Measurements from ENCODE around the gene RMP24.

DNA sequence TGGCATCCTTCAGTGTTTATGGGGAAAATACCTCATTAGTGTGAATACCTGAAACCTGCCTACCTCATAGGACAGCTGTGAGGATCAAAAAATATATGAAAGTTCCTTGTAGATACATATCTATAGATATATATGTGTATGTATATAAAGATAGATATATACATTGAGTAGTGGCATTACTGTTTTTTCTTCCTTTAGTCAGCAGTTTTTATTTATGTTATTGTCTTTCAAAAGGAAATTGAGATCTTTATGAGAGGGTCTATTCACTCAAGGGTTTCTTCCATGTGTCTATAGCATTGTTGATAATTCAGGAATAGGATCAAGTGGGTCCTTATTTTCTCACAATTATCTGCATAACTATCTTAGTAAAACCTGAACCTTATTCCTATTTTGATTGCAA is 6.6 kb downstream of the RMP24 start:
- TF ChIP-seq, protein P1, sequence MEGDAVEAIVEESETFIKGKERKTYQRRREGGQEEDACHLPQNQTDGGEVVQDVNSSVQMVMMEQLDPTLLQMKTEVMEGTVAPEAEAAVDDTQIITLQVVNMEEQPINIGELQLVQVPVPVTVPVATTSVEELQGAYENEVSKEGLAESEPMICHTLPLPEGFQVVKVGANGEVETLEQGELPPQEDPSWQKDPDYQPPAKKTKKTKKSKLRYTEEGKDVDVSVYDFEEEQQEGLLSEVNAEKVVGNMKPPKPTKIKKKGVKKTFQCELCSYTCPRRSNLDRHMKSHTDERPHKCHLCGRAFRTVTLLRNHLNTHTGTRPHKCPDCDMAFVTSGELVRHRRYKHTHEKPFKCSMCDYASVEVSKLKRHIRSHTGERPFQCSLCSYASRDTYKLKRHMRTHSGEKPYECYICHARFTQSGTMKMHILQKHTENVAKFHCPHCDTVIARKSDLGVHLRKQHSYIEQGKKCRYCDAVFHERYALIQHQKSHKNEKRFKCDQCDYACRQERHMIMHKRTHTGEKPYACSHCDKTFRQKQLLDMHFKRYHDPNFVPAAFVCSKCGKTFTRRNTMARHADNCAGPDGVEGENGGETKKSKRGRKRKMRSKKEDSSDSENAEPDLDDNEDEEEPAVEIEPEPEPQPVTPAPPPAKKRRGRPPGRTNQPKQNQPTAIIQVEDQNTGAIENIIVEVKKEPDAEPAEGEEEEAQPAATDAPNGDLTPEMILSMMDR (conservative IDR thresholded peaks at IDR 0.05; ENCODE audit: low read depth in 2 of 2), result no peak
- TF ChIP-seq POLR2AphosphoS5 (IDR thresholded peaks at IDR 0.05; ENCODE audit: low read depth) (no peak), EZH2 (IDR thresholded peaks at IDR 0.05; ENCODE audit: low read depth, unreplicated experiment) (no peak), CREB1 (CRISPR knock-in tag; IDR thresholded peaks at IDR 0.05; ENCODE audit: low read depth) (no peak), EZH2phosphoT487 (IDR thresholded peaks at IDR 0.05; ENCODE audit: unreplicated experiment) (no peak), JUNB (IDR thresholded peaks at IDR 0.05; ENCODE audit: unreplicated experiment) (no peak), ZNF331 (CRISPR knock-in tag; IDR thresholded peaks at IDR 0.05; ENCODE audit: low read depth) (no peak), NANOG (IDR thresholded peaks at IDR 0.05; ENCODE audit: borderline replicate concordance) (no peak), STAT1 (IDR thresholded peaks at IDR 0.05; ENCODE audit: unreplicated experiment) (no peak), ZNF114 (CRISPR knock-in tag; IDR thresholded peaks at IDR 0.05) (no peak)
- TF ChIP-seq, protein P2, sequence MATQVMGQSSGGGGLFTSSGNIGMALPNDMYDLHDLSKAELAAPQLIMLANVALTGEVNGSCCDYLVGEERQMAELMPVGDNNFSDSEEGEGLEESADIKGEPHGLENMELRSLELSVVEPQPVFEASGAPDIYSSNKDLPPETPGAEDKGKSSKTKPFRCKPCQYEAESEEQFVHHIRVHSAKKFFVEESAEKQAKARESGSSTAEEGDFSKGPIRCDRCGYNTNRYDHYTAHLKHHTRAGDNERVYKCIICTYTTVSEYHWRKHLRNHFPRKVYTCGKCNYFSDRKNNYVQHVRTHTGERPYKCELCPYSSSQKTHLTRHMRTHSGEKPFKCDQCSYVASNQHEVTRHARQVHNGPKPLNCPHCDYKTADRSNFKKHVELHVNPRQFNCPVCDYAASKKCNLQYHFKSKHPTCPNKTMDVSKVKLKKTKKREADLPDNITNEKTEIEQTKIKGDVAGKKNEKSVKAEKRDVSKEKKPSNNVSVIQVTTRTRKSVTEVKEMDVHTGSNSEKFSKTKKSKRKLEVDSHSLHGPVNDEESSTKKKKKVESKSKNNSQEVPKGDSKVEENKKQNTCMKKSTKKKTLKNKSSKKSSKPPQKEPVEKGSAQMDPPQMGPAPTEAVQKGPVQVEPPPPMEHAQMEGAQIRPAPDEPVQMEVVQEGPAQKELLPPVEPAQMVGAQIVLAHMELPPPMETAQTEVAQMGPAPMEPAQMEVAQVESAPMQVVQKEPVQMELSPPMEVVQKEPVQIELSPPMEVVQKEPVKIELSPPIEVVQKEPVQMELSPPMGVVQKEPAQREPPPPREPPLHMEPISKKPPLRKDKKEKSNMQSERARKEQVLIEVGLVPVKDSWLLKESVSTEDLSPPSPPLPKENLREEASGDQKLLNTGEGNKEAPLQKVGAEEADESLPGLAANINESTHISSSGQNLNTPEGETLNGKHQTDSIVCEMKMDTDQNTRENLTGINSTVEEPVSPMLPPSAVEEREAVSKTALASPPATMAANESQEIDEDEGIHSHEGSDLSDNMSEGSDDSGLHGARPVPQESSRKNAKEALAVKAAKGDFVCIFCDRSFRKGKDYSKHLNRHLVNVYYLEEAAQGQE (IDR thresholded peaks at IDR 0.05; ENCODE audit: unreplicated experiment), result no peak
- TF ChIP-seq, protein P3, sequence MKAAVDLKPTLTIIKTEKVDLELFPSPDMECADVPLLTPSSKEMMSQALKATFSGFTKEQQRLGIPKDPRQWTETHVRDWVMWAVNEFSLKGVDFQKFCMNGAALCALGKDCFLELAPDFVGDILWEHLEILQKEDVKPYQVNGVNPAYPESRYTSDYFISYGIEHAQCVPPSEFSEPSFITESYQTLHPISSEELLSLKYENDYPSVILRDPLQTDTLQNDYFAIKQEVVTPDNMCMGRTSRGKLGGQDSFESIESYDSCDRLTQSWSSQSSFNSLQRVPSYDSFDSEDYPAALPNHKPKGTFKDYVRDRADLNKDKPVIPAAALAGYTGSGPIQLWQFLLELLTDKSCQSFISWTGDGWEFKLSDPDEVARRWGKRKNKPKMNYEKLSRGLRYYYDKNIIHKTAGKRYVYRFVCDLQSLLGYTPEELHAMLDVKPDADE (IDR thresholded peaks at IDR 0.05), result no peak

Measured in GM23338 (cell line).